ENCODE measurements around the gene ANKMY1.

Gene ANKMY1

DNA sequence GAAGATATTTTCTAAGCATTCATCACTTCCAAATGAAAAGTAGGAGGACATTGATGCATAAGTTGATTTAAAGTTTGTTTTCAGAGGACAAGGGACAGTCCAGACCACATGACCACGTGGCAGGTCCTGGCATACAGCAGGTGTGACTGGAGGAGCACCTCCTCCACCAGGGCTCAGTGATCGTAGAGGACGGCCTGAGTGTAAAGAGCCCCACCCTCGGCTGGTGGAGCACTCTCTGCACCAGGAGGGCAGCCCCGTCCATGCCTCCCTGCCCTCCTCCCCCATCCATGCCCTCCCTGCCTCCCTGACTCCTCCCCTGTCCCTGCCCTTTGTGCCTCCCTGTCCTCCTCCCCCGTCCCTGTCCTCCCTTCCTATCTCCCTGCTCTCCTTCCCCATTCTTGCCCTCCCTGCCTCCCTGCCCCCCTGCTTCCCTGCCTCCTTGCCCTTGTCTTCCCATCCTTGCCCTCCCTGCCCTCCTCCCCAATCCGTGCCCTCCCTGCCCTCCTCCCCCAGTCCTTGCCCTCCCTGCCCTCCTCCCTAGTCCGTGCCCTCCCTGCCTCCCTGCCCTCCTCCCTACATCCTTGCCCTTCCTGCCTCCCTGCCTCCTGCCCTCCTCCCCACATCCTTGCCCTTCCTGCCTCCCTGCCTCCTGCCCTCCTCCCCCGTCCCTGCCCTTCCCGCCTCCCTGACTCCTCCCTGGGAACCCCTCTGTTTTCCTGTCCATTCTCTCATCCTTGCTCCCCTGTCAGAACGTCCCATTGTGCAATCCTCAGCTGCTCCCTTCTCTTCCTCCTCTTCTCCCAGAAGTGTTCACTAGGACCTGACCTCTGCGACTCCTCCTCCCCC is 47.9 kb downstream of the ANKMY1 start:
- WGBS, 2 experiments: 60 to 62% methylated on average over 12 of the region's 12 CpGs
- Histone ChIP-seq H3K4me1 (ENCODE audit: control insufficient read depth, insufficient read depth, low read length) (no peaks in the 10 kb centered on the region), H3K4me3 (ENCODE audit: insufficient read depth, low read depth, low read length) (no peak overlapping the region), H3K36me3 (ENCODE audit: control insufficient read depth, insufficient read depth, low read length) (no peaks in the 10 kb centered on the region), H3K27me3 (ENCODE audit: control insufficient read depth, insufficient read depth, low read length, poor library complexity, severe bottlenecking) (no peaks in the 10 kb centered on the region), H3K9me3 (ENCODE audit: control insufficient read depth, low read length) (no peaks in the 10 kb centered on the region), H3K27ac (ENCODE audit: insufficient read depth, low read depth, low read length, poor library complexity, severe bottlenecking) (no peak overlapping the region)

DNA sequence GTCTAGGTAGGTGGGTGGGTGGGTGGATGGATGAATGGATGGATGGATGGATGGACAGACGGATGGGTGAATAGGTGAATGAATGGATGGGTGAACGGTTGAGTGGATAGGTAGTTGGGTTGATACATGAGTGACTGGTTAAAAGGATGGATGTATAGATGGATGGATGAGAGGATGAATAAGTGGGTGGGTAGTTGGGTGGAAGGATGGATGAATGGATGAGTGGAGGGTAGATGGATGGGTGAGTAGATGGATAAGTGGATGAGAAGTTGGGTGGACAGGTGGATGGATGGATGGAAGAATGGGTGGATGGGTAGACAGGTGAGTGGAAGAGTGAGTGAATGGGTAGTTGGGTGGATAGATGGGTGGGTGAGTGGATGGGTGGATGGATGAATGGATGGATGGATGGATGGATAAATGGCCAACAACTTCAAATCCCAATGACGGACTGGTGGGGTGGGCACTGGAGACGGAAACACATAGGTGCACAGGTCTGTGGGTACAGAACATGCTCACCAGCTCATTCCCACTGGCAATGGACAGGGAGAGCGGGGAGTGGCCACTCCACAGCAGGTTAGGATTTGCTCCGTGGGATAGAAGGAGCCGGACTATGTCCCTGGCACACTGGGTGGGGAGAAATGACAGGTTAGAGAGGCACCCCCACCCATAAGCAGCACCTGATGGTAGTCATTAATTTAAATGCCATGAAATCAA is 48.8 kb downstream of the ANKMY1 start:
- H3K27ac ChIP-seq (ENCODE audit: insufficient read depth, low read depth, low read length, poor library complexity, severe bottlenecking): no peak overlapping the region
- no peak overlapping the region for H3K4me3 ChIP-seq (ENCODE audit: insufficient read depth, low read depth, low read length)
- H3K36me3 ChIP-seq (ENCODE audit: control insufficient read depth, insufficient read depth, low read length): no peaks in the 10 kb centered on the region
- no peaks in the 10 kb centered on the region for H3K9me3 ChIP-seq (ENCODE audit: control insufficient read depth, low read length)
- 91 to 94% methylated on average over 7 of the region's 7 CpGs for WGBS, 2 experiments
- no peaks in the 10 kb centered on the region for H3K4me1 ChIP-seq (ENCODE audit: control insufficient read depth, insufficient read depth, low read length)
- H3K27me3 ChIP-seq (ENCODE audit: control insufficient read depth, insufficient read depth, low read length, poor library complexity, severe bottlenecking): no peaks in the 10 kb centered on the region

DNA sequence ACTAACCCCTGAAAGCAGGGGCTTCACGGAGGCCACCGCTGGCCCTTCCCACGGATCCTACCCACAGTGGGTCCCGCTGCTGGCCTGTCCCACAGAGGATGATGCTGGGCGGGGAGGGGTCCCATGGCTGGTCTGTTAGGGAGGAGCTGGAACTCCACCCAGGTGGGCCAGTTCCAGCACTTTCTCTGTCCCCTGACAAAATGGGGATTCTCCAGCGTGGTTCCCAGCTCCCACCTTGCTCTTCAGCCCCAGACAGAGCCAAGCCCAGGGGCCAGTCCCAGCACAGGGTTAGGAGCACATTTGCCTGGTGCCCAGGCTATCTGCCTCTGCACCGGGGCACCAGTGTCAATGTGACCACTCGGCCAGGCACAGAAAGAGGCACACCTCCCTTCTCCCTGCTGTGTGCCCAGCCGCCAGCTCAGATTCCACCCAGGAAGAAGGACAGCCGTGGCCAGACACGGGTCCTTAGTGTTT is 50.0 kb downstream of the ANKMY1 start:
- no peaks in the 10 kb centered on the region for H3K36me3 ChIP-seq (ENCODE audit: control insufficient read depth, insufficient read depth, low read length)
- H3K27ac ChIP-seq (ENCODE audit: insufficient read depth, low read depth, low read length, poor library complexity, severe bottlenecking): no peak overlapping the region
- no peak overlapping the region for H3K4me3 ChIP-seq (ENCODE audit: insufficient read depth, low read depth, low read length)
- H3K27me3 ChIP-seq (ENCODE audit: control insufficient read depth, insufficient read depth, low read length, poor library complexity, severe bottlenecking): no peaks in the 10 kb centered on the region
- 92 to 93% methylated on average over 11 of the region's 11 CpGs for WGBS, 2 experiments
- H3K9me3 ChIP-seq (ENCODE audit: control insufficient read depth, low read length): no peaks in the 10 kb centered on the region
- no peaks in the 10 kb centered on the region for H3K4me1 ChIP-seq (ENCODE audit: control insufficient read depth, insufficient read depth, low read length)

DNA sequence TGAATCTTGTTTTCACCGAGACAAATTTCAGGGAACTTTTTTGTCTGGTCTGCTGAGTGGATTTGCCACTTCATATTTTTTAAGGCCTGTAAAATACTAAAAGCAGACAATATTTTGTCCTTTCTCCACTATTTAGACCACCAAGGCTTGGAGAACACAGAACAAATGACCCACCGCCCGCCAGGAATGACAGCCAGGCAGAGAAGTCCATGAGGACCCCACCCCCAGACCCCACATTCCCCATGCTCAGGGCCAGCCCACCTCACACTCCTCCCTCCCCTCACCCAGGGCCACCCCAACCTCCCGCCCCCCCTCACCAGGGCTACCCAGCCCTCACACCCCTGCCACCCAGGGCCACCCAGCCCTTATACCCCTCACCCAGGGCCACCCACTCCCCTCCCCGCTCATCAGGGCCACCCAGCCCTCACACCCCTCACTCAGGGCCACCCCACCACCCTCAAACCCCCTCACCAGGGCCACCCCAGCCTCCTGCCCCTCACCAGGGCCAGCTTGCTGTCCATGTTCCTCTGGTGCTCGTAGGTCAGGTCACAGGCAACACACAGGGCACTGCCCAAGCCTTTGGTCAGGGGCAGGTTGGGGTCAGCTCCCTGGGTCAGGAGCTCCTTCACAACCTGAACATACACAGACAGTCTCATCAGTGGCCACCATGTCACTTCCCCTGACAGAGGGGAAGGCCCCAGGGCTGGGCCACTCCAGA is 50.6 kb downstream of the ANKMY1 start:
- 88 to 95% methylated on average over 5 of the region's 6 CpGs for WGBS, 2 experiments
- no peaks in the 10 kb centered on the region for H3K27me3 ChIP-seq (ENCODE audit: control insufficient read depth, insufficient read depth, low read length, poor library complexity, severe bottlenecking)
- no peak overlapping the region for H3K27ac ChIP-seq (ENCODE audit: insufficient read depth, low read depth, low read length, poor library complexity, severe bottlenecking)
- H3K4me1 ChIP-seq (ENCODE audit: control insufficient read depth, insufficient read depth, low read length): no peaks in the 10 kb centered on the region
- H3K36me3 ChIP-seq (ENCODE audit: control insufficient read depth, insufficient read depth, low read length): no peaks in the 10 kb centered on the region
- no peaks in the 10 kb centered on the region for H3K9me3 ChIP-seq (ENCODE audit: control insufficient read depth, low read length)
- no peak overlapping the region for H3K4me3 ChIP-seq (ENCODE audit: insufficient read depth, low read depth, low read length)

DNA sequence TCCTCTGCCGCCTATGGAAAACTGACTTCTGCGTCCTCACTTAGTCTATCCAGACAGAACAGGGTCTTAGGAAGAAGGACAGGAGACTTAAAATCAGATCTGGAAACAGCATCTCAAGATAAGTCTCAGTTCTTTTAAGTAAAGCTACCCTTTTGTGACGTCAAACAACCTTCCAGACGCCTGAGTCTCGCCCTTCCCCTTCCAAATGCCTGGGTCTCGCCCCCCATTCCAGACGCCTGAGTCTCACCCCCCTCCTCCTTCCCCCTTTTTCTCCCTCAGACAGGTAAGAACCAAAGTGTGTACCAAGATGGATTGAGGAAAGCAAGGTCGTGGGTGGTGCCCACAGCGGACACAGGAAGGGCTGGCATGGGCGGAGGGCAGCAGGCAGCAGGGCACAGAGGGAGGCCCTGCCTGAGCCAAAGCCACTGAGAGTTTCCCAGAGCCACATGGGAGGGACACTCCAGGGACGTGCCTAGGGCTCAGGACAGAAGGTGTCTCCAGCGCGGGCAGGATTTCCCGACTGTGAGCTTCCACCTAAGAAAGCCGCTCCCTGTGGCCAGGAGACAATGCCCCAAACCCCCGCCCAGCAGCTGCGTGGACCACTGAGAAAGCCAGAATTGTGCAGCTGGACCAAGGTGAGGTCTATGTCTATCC is 51.3 kb downstream of the ANKMY1 start:
- H3K9me3 ChIP-seq (ENCODE audit: control insufficient read depth, low read length): no peaks in the 10 kb centered on the region
- H3K4me1 ChIP-seq (ENCODE audit: control insufficient read depth, insufficient read depth, low read length): no peaks in the 10 kb centered on the region
- no peaks in the 10 kb centered on the region for H3K27me3 ChIP-seq (ENCODE audit: control insufficient read depth, insufficient read depth, low read length, poor library complexity, severe bottlenecking)
- no peak overlapping the region for H3K4me3 ChIP-seq (ENCODE audit: insufficient read depth, low read depth, low read length)
- no peak overlapping the region for H3K27ac ChIP-seq (ENCODE audit: insufficient read depth, low read depth, low read length, poor library complexity, severe bottlenecking)
- WGBS, 2 experiments: 80 to 83% methylated on average over 17 of the region's 17 CpGs
- no peaks in the 10 kb centered on the region for H3K36me3 ChIP-seq (ENCODE audit: control insufficient read depth, insufficient read depth, low read length)

DNA sequence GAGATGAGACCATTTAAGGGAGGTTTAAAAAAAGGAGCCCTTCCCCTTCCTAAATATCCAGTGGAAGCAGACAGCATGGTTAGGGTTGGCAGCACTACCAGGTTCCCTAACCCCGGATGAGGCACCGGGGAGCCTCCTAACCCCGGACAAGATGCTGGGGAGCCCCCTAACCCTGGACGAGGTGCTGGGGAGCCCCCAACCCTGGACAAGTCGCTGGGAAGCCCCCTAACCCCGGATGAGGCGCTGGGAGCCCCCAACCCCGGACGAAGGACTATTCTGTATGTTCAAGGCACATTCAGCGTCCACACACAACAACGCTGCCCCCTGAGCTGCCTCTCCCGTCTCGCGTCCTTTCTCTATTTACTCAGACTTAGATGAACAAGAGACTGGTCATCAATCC is 51.9 kb downstream of the ANKMY1 start:
- no peaks in the 10 kb centered on the region for H3K9me3 ChIP-seq (ENCODE audit: control insufficient read depth, low read length)
- H3K27ac ChIP-seq (ENCODE audit: insufficient read depth, low read depth, low read length, poor library complexity, severe bottlenecking): no peak overlapping the region
- H3K4me1 ChIP-seq (ENCODE audit: control insufficient read depth, insufficient read depth, low read length): no peaks in the 10 kb centered on the region
- 81 to 85% methylated on average over 14 of the region's 14 CpGs for WGBS, 2 experiments
- no peaks in the 10 kb centered on the region for H3K27me3 ChIP-seq (ENCODE audit: control insufficient read depth, insufficient read depth, low read length, poor library complexity, severe bottlenecking)
- no peak overlapping the region for H3K4me3 ChIP-seq (ENCODE audit: insufficient read depth, low read depth, low read length)
- H3K36me3 ChIP-seq (ENCODE audit: control insufficient read depth, insufficient read depth, low read length): no peaks in the 10 kb centered on the region

DNA sequence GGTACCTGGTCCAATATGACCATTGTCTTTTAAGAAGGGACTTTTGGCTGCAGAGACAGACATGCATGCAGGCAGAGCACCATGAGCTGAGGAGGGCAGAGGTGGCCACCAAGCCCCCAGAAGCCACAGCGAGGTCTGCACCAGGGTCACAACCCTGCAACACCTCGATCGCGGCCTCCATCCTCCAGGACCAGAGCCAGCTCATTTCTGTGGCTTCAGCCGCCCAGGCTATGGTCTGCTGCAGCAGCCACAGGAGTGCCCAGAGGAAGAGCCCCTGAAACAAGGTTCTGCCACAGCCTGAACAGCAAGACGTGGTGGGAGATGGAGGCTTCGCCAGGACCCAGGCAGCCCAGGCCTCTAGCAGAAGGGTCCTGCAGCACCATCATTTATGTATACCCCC is 53.9 kb downstream of the ANKMY1 start:
- H3K4me3 ChIP-seq (ENCODE audit: insufficient read depth, low read depth, low read length): no peak overlapping the region
- WGBS, 2 experiments: 95 to 98% methylated on average over 7 of the region's 7 CpGs
- no peaks in the 10 kb centered on the region for H3K27me3 ChIP-seq (ENCODE audit: control insufficient read depth, insufficient read depth, low read length, poor library complexity, severe bottlenecking)
- H3K27ac ChIP-seq (ENCODE audit: insufficient read depth, low read depth, low read length, poor library complexity, severe bottlenecking): no peak overlapping the region
- no peaks in the 10 kb centered on the region for H3K9me3 ChIP-seq (ENCODE audit: control insufficient read depth, low read length)
- no peaks in the 10 kb centered on the region for H3K4me1 ChIP-seq (ENCODE audit: control insufficient read depth, insufficient read depth, low read length)
- H3K36me3 ChIP-seq (ENCODE audit: control insufficient read depth, insufficient read depth, low read length): no peaks in the 10 kb centered on the region

DNA sequence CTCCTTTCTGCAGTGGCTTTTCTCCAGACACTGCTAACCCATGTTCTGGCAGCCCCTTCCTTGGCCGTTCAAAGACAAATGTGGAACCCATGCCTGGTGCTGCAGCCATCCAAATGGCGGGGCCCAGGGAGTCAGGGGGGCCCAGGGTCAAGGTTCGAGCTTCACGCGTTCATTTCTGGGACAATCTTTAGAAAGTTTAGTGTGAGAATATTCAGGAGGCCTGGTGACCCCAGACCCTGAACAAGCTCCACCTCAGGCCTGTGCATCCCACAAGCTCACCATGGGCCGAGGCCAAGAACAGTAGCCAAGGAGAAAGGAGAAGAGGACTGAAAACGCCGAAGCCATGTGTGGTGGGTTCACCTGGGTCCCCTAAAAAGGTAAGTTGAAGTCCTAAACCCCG is 54.4 kb downstream of the ANKMY1 start:
- H3K27me3 ChIP-seq (ENCODE audit: control insufficient read depth, insufficient read depth, low read length, poor library complexity, severe bottlenecking): no peaks in the 10 kb centered on the region
- WGBS, 2 experiments: 94 to 95% methylated on average over 9 of the region's 9 CpGs

DNA sequence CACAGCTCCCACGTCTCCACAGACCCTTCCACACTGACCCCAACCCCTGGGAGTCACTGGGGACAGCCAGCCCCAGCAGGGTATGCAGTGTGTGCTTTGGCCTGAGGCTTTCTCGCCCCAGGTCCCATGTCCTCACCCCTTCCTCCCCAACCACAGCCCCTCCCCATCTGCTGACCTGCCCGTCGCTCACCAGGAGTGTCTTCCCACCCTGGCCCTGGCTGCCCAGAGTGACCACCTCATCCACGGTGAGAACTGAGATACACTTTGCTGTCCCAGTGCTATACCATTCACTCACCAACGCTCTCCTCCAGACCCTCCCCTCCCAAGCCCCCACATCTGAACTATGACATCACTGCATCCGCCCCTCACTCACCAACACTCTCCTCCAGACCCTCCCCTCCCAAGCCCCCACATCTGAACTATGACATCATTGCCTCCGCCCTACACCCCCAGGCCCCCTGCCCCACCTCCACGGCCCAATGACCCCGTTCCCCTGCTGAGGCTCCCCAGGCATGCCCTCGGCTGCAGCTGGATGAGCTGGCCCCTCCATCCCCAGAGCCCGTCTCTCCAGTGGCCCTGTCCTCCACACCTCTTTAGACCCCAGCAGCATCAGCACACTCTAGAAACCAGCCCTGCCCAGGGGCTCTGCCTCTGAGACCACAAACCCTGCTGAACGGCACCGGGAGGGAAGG is 55.2 kb downstream of the ANKMY1 start:
- Histone ChIP-seq H3K9me3 (ENCODE audit: control insufficient read depth, low read length) (no peaks in the 10 kb centered on the region), H3K27ac (ENCODE audit: insufficient read depth, low read depth, low read length, poor library complexity, severe bottlenecking) (no peak overlapping the region), H3K36me3 (ENCODE audit: control insufficient read depth, insufficient read depth, low read length) (no peaks in the 10 kb centered on the region), H3K27me3 (ENCODE audit: control insufficient read depth, insufficient read depth, low read length, poor library complexity, severe bottlenecking) (no peaks in the 10 kb centered on the region), H3K4me1 (ENCODE audit: control insufficient read depth, insufficient read depth, low read length) (no peaks in the 10 kb centered on the region), H3K4me3 (ENCODE audit: insufficient read depth, low read depth, low read length) (no peak overlapping the region)
- 89% methylated on average over 14 of the region's 14 CpGs for WGBS, 2 experiments

More for the DNA sequence above, 54.4 kb downstream of the ANKMY1 start:
- Histone ChIP-seq H3K4me3 (ENCODE audit: insufficient read depth, low read depth, low read length) (no peak overlapping the region), H3K36me3 (ENCODE audit: control insufficient read depth, insufficient read depth, low read length) (no peaks in the 10 kb centered on the region), H3K4me1 (ENCODE audit: control insufficient read depth, insufficient read depth, low read length) (no peaks in the 10 kb centered on the region), H3K27ac (ENCODE audit: insufficient read depth, low read depth, low read length, poor library complexity, severe bottlenecking) (no peak overlapping the region), H3K9me3 (ENCODE audit: control insufficient read depth, low read length) (no peaks in the 10 kb centered on the region)

Data from ectodermal cell (in vitro differentiated cells).